ENCODE results near the gene HNF1B.

The HNF1B gene

GRCh38 chr17:37759014-37759637, 14.3 kb upstream of the HNF1B start:
- TF ChIP-seq TAF1 (IDR thresholded peaks at IDR 0.05; ENCODE audit: borderline replicate concordance, low read depth, low read length), result no peak
- TF ChIP-seq POLR2AphosphoS5 (IDR thresholded peaks at IDR 0.05; ENCODE audit: low read depth, low read length), result no peak
- no peak for TF ChIP-seq POLR2A (IDR thresholded peaks at IDR 0.05; ENCODE audit: low read depth, low read length)
- no peak for DNase-seq (ENCODE audit: insufficient read length)
- FAIRE-seq, result no peak

GRCh38 chr17:37756051-37756450, 11.2 kb upstream of the HNF1B start:
- TF ChIP-seq POLR2A (IDR thresholded peaks at IDR 0.05; ENCODE audit: low read depth, low read length), result no peak
- TF ChIP-seq POLR2AphosphoS5 (IDR thresholded peaks at IDR 0.05; ENCODE audit: low read depth, low read length), result no peak
- no peak for TF ChIP-seq TAF1 (IDR thresholded peaks at IDR 0.05; ENCODE audit: borderline replicate concordance, low read depth, low read length)
- DNase-seq (ENCODE audit: insufficient read length), result no peak
- no peak for FAIRE-seq

- FAIRE-seq (no peak), DNase-seq (ENCODE audit: insufficient read length) (no peak)
- TF ChIP-seq POLR2AphosphoS5 (IDR thresholded peaks at IDR 0.05; ENCODE audit: low read depth, low read length), result no peak
- TF ChIP-seq POLR2A (IDR thresholded peaks at IDR 0.05; ENCODE audit: low read depth, low read length), result no peak
- TF ChIP-seq TAF1 (IDR thresholded peaks at IDR 0.05; ENCODE audit: borderline replicate concordance, low read depth, low read length), result no peak
Observed at GRCh38 chr17:37755455-37755854, 10.6 kb upstream of the HNF1B start.

- FAIRE-seq (no peak), DNase-seq (ENCODE audit: insufficient read length) (no peak)
- TF ChIP-seq TAF1 (IDR thresholded peaks at IDR 0.05; ENCODE audit: borderline replicate concordance, low read depth, low read length), result no peak
- no peak for TF ChIP-seq POLR2AphosphoS5 (IDR thresholded peaks at IDR 0.05; ENCODE audit: low read depth, low read length)
- no peak for TF ChIP-seq POLR2A (IDR thresholded peaks at IDR 0.05; ENCODE audit: low read depth, low read length)
Observed at GRCh38 chr17:37754363-37754762, 9.5 kb upstream of the HNF1B start.

- no peak for FAIRE-seq
- no peak for DNase-seq (ENCODE audit: insufficient read length)
- no peak for TF ChIP-seq POLR2A (IDR thresholded peaks at IDR 0.05; ENCODE audit: low read depth, low read length)
- no peak for TF ChIP-seq POLR2AphosphoS5 (IDR thresholded peaks at IDR 0.05; ENCODE audit: low read depth, low read length)
- TF ChIP-seq TAF1 (IDR thresholded peaks at IDR 0.05; ENCODE audit: borderline replicate concordance, low read depth, low read length), result no peak
Observed at GRCh38 chr17:37752482-37752881, 7.6 kb upstream of the HNF1B start.

- FAIRE-seq (no peak), DNase-seq (ENCODE audit: insufficient read length) (no peak)
- TF ChIP-seq POLR2AphosphoS5 (IDR thresholded peaks at IDR 0.05; ENCODE audit: low read depth, low read length) (no peak), POLR2A (IDR thresholded peaks at IDR 0.05; ENCODE audit: low read depth, low read length) (no peak), TAF1 (IDR thresholded peaks at IDR 0.05; ENCODE audit: borderline replicate concordance, low read depth, low read length) (no peak)
Observed at GRCh38 chr17:37750768-37751475, 6.1 kb upstream of the HNF1B start.

GRCh38 chr17:37750292-37750691, 5.4 kb upstream of the HNF1B start:
- TF ChIP-seq POLR2AphosphoS5 (IDR thresholded peaks at IDR 0.05; ENCODE audit: low read depth, low read length), result no peak
- no peak for TF ChIP-seq POLR2A (IDR thresholded peaks at IDR 0.05; ENCODE audit: low read depth, low read length)
- no peak for TF ChIP-seq TAF1 (IDR thresholded peaks at IDR 0.05; ENCODE audit: borderline replicate concordance, low read depth, low read length)
- no peak for FAIRE-seq
- no peak for DNase-seq (ENCODE audit: insufficient read length)

- DNase-seq (ENCODE audit: insufficient read length) (no peak), FAIRE-seq (no peak)
- TF ChIP-seq POLR2AphosphoS5 (IDR thresholded peaks at IDR 0.05; ENCODE audit: low read depth, low read length), result no peak
- no peak for TF ChIP-seq POLR2A (IDR thresholded peaks at IDR 0.05; ENCODE audit: low read depth, low read length)
- no peak for TF ChIP-seq TAF1 (IDR thresholded peaks at IDR 0.05; ENCODE audit: borderline replicate concordance, low read depth, low read length)
Observed at GRCh38 chr17:37747222-37747621, 2.4 kb upstream of the HNF1B start.

- no peak for FAIRE-seq
- DNase-seq (ENCODE audit: insufficient read length), result no peak
- TF ChIP-seq TAF1 (IDR thresholded peaks at IDR 0.05; ENCODE audit: borderline replicate concordance, low read depth, low read length), result no peak
- no peak for TF ChIP-seq POLR2A (IDR thresholded peaks at IDR 0.05; ENCODE audit: low read depth, low read length)
- no peak for TF ChIP-seq POLR2AphosphoS5 (IDR thresholded peaks at IDR 0.05; ENCODE audit: low read depth, low read length)
Observed at GRCh38 chr17:37746617-37747016, 1.8 kb upstream of the HNF1B start.

- no peak for DNase-seq (ENCODE audit: insufficient read length)
- TF ChIP-seq TAF1 (IDR thresholded peaks at IDR 0.05; ENCODE audit: borderline replicate concordance, low read depth, low read length) (no peak), POLR2AphosphoS5 (IDR thresholded peaks at IDR 0.05; ENCODE audit: low read depth, low read length) (no peak), POLR2A (IDR thresholded peaks at IDR 0.05; ENCODE audit: low read depth, low read length) (no peak)
- no peak for FAIRE-seq
Observed at GRCh38 chr17:37745801-37746426, 1.1 kb upstream of the HNF1B start.

- no peak for DNase-seq (ENCODE audit: insufficient read length)
- FAIRE-seq, result no peak
- no peak for TF ChIP-seq POLR2A (IDR thresholded peaks at IDR 0.05; ENCODE audit: low read depth, low read length)
- TF ChIP-seq POLR2AphosphoS5 (IDR thresholded peaks at IDR 0.05; ENCODE audit: low read depth, low read length), result no peak
- no peak for TF ChIP-seq TAF1 (IDR thresholded peaks at IDR 0.05; ENCODE audit: borderline replicate concordance, low read depth, low read length)
Observed at GRCh38 chr17:37744633-37744927, 279 bp downstream of the HNF1B start.

All from GM12892 (cell line).